Measurements from ENCODE around the gene IL26.

- TF ChIP-seq CTCF (IDR thresholded peaks at IDR 0.05) = no peak
- no peak for TF ChIP-seq POLR2A (IDR thresholded peaks at IDR 0.05)
Observed at GRCh38 chr12:68240975-68241374, 15.4 kb upstream of the IL26 start.

Data from right lobe of liver (tissue), 4 donors.